Neural cell (in vitro differentiated cells): Measurements from ENCODE around the gene RFX2. TPM values are rescaled to one million over a fixed set of nuclear protein-coding genes. Genes with fewer than 3 reads are reported as not detected.

ENCODE experiments used
- H2AFZ ChIP-seq: fragments of 200-600, 300-800 bp; sonication (generic), shearing (Covaris generic); 2 replicates; pipeline ENCODE4 v1.6.0; 2014; ENCODE audit warnings: low read depth, mild to moderate bottlenecking, antibody characterized with exemption, low read length, moderate library complexity
- H3F3A ChIP-seq: fragments of 200-600 bp; shearing (Covaris generic); 2 replicates; pipeline ENCODE4 v1.6.1; 2016; ENCODE audit warnings: mild to moderate bottlenecking, moderate library complexity, mixed read lengths, antibody characterized with exemption, low read length; ENCODE audit not compliant: insufficient read depth, poor library complexity, severe bottlenecking
- H3K27ac ChIP-seq: fragments of 200-600, 300-800 bp; sonication (generic), shearing (Covaris generic); 2 replicates; pipeline ENCODE4 v1.5.1; 2014; ENCODE audit warnings: mild to moderate bottlenecking, low read length, moderate library complexity
- H3K27me3 ChIP-seq: fragments of 300-800, 200-600 bp; sonication (generic), shearing (Covaris generic); 2 replicates; pipeline ENCODE4 v1.6.0; 2014; ENCODE audit warnings: mild to moderate bottlenecking, low read depth, low read length, moderate library complexity; ENCODE audit not compliant: insufficient read depth
- H3K36me3 ChIP-seq: fragments of 300-800, 200-600 bp; sonication (generic), shearing (Covaris generic); 2 replicates; pipeline ENCODE4 v1.5.1; 2014; ENCODE audit warnings: mild to moderate bottlenecking, antibody characterized with exemption, low read length, moderate library complexity; ENCODE audit not compliant: insufficient read depth
- H3K4me2 ChIP-seq: fragments of 300-800, 200-600 bp; sonication (generic), shearing (Covaris generic); 2 replicates; pipeline ENCODE4 v1.6.0; 2014; ENCODE audit warnings: mild to moderate bottlenecking, low read length
- H3K4me3 ChIP-seq: fragments of 300-800, 200-600 bp; sonication (generic), shearing (Covaris generic); 2 replicates; pipeline ENCODE4 v1.5.1; 2014; ENCODE audit warnings: mild to moderate bottlenecking, low read length, moderate library complexity
- H3K79me2 ChIP-seq: fragments of 200-600 bp; shearing (Covaris generic); replicated peaks from 2 replicates; pipeline ENCODE4 v1.6.0; 2014; ENCODE audit warnings: mild to moderate bottlenecking, low read length, moderate library complexity; ENCODE audit not compliant: insufficient read depth
- H3K9ac ChIP-seq: fragments of 300-800, 200-600 bp; sonication (generic), shearing (Covaris generic); 2 replicates; pipeline ENCODE4 v1.6.1; 2016; ENCODE audit warnings: mild to moderate bottlenecking, low read length, mixed read lengths
- H3K9me2 ChIP-seq: fragments of 200-600 bp; shearing (Covaris generic); 2 replicates; pipeline ENCODE4 v1.6.1; 2016; ENCODE audit warnings: mild to moderate bottlenecking, low read length, mixed read lengths; ENCODE audit not compliant: insufficient read depth
- H3K9me3 ChIP-seq: fragments of 200-600, 300-800 bp; sonication (generic), shearing (Covaris generic); 2 replicates; pipeline ENCODE4 v1.6.1; 2016; ENCODE audit warnings: mild to moderate bottlenecking, mixed run types, low read length, moderate library complexity, mixed read lengths
- H4K20me1 ChIP-seq: fragments of 200-600 bp; shearing (Covaris generic); 2 replicates; pipeline ENCODE4 v1.6.1; 2016; ENCODE audit warnings: mild to moderate bottlenecking, mixed run types; ENCODE audit not compliant: insufficient read depth
- EP300 ChIP-seq: fragments of 450-650 bp; conservative IDR thresholded peaks from 2 replicates; pipeline ENCODE4 v1.6.1; 2014; ENCODE audit warnings: antibody characterized with exemption, mild to moderate bottlenecking, moderate library complexity; ENCODE audit not compliant: poor library complexity, severe bottlenecking
- EZH2 ChIP-seq: fragments of 200-600, 300-800 bp; shearing (Covaris generic), sonication (generic); IDR thresholded peaks from 2 replicates; pipeline ENCODE4 v1.6.1; 2014; ENCODE audit warnings: antibody characterized with exemption, low read length, borderline replicate concordance, mild to moderate bottlenecking; ENCODE audit not compliant: insufficient read depth, poor library complexity, severe bottlenecking
- MXI1 ChIP-seq: fragments of 450-650 bp; conservative IDR thresholded peaks from 2 replicates; pipeline ENCODE4 v1.6.1; 2014; ENCODE audit warnings: antibody characterized with exemption, mild to moderate bottlenecking; ENCODE audit not compliant: poor library complexity, severe bottlenecking
- POLR2AphosphoS5 ChIP-seq: IDR thresholded peaks from 2 replicates; pipeline ENCODE4 v1.6.1; 2012
- RAD21 ChIP-seq: fragments of 450-650 bp; conservative IDR thresholded peaks from 2 replicates; pipeline ENCODE4 v1.6.1; 2014; ENCODE audit warnings: antibody characterized with exemption, mild to moderate bottlenecking, moderate library complexity
- SMC3 ChIP-seq: fragments of 450-650 bp; conservative IDR thresholded peaks from 2 replicates; pipeline ENCODE4 v1.6.1; 2014; ENCODE audit warnings: antibody characterized with exemption, mild to moderate bottlenecking, moderate library complexity; ENCODE audit not compliant: poor library complexity
- TAF1 ChIP-seq: IDR thresholded peaks from 2 replicates; pipeline ENCODE4 v1.6.1; 2012; ENCODE audit warnings: low read depth
- polyA plus RNA-seq: library from polyadenylated mRNA; depleted of rRNA; stranded (reverse); fragments of >200 nt; gene quantifications from 2 replicates; pipeline ENCODE4 v1.2.3, GENCODE V29; 2014
- TF ChIP-seq, protein P1 (sequence below): IDR thresholded peaks from 2 replicates; pipeline ENCODE4 v1.6.1; 2012; ENCODE audit warnings: borderline replicate concordance
- TF ChIP-seq, protein P2 (sequence below): fragments of 450-650 bp; IDR thresholded peaks from 2 replicates; pipeline ENCODE4 v1.5.1; 2014; ENCODE audit warnings: antibody characterized with exemption, mild to moderate bottlenecking, moderate library complexity; ENCODE audit not compliant: poor library complexity, severe bottlenecking

Gene RFX2
- polyA plus RNA-seq, 1 donor from 2014 or later: 0.69 TPM

GRCh38 chr19:6138066-6138465 lies 27.8 kb upstream of the RFX2 start:
- Histone ChIP-seq H3K9me2 (no peaks in the 10 kb centered on the region), H3K4me2 (no peak overlapping the region), H3K27me3 (no peaks in the 10 kb centered on the region), H2AFZ (no peak overlapping the region), H4K20me1 (no peaks in the 10 kb centered on the region), H3K9me3 (no peaks in the 10 kb centered on the region), H3K79me2 (no peaks in the 10 kb centered on the region), H3K27ac (no peak overlapping the region), H3F3A (no peaks in the 10 kb centered on the region), H3K4me3 (no peak overlapping the region), H3K36me3 (no peaks in the 10 kb centered on the region), H3K9ac (no peak overlapping the region)
- TF ChIP-seq TAF1: no peak
- TF ChIP-seq, protein P1, sequence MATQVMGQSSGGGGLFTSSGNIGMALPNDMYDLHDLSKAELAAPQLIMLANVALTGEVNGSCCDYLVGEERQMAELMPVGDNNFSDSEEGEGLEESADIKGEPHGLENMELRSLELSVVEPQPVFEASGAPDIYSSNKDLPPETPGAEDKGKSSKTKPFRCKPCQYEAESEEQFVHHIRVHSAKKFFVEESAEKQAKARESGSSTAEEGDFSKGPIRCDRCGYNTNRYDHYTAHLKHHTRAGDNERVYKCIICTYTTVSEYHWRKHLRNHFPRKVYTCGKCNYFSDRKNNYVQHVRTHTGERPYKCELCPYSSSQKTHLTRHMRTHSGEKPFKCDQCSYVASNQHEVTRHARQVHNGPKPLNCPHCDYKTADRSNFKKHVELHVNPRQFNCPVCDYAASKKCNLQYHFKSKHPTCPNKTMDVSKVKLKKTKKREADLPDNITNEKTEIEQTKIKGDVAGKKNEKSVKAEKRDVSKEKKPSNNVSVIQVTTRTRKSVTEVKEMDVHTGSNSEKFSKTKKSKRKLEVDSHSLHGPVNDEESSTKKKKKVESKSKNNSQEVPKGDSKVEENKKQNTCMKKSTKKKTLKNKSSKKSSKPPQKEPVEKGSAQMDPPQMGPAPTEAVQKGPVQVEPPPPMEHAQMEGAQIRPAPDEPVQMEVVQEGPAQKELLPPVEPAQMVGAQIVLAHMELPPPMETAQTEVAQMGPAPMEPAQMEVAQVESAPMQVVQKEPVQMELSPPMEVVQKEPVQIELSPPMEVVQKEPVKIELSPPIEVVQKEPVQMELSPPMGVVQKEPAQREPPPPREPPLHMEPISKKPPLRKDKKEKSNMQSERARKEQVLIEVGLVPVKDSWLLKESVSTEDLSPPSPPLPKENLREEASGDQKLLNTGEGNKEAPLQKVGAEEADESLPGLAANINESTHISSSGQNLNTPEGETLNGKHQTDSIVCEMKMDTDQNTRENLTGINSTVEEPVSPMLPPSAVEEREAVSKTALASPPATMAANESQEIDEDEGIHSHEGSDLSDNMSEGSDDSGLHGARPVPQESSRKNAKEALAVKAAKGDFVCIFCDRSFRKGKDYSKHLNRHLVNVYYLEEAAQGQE: no peak
- TF ChIP-seq MXI1: no peak
- no peak for TF ChIP-seq POLR2AphosphoS5
- TF ChIP-seq EZH2: no peak

- H3K27ac ChIP-seq: no peak overlapping the region
- H3F3A ChIP-seq: no peaks in the 10 kb centered on the region
- H2AFZ ChIP-seq: no peak overlapping the region
- H3K27me3 ChIP-seq: no peaks in the 10 kb centered on the region
- no peak for TF ChIP-seq EZH2
- TF ChIP-seq SMC3: no peak
- TF ChIP-seq, protein P1: no peak
- no peak for TF ChIP-seq EP300
- no peak for TF ChIP-seq TAF1
- TF ChIP-seq, protein P2, sequence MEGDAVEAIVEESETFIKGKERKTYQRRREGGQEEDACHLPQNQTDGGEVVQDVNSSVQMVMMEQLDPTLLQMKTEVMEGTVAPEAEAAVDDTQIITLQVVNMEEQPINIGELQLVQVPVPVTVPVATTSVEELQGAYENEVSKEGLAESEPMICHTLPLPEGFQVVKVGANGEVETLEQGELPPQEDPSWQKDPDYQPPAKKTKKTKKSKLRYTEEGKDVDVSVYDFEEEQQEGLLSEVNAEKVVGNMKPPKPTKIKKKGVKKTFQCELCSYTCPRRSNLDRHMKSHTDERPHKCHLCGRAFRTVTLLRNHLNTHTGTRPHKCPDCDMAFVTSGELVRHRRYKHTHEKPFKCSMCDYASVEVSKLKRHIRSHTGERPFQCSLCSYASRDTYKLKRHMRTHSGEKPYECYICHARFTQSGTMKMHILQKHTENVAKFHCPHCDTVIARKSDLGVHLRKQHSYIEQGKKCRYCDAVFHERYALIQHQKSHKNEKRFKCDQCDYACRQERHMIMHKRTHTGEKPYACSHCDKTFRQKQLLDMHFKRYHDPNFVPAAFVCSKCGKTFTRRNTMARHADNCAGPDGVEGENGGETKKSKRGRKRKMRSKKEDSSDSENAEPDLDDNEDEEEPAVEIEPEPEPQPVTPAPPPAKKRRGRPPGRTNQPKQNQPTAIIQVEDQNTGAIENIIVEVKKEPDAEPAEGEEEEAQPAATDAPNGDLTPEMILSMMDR: no peak
- no peak for TF ChIP-seq MXI1
- no peak for TF ChIP-seq RAD21
- H3K9ac ChIP-seq: no peak overlapping the region
- H3K4me2 ChIP-seq: no peak overlapping the region
- H3K36me3 ChIP-seq: no peaks in the 10 kb centered on the region
- no peaks in the 10 kb centered on the region for H4K20me1 ChIP-seq
- H3K9me2 ChIP-seq: no peaks in the 10 kb centered on the region
- no peaks in the 10 kb centered on the region for H3K79me2 ChIP-seq
- H3K9me3 ChIP-seq: no peaks in the 10 kb centered on the region
- H3K4me3 ChIP-seq: no peak overlapping the region
Measured at GRCh38 chr19:6133231-6133630, 22.9 kb upstream of the RFX2 start.
